CD4-positive, alpha-beta T cell treated with Interleukin-15 for 4 hours (primary cell): ENCODE measurements around the gene ATAD3C.
"Not testable (repeated sequence)": the region's sequence is repeated elsewhere in the genome, so short reads cannot be mapped to it uniquely, and the experiment has no call there.

ENCODE experiments used
- DNase-seq: peaks from one replicate; pipeline ENCODE4 v3.0.0-alpha.2; 2020; ENCODE audit warnings: low spot score

ATAD3C gene

DNA sequence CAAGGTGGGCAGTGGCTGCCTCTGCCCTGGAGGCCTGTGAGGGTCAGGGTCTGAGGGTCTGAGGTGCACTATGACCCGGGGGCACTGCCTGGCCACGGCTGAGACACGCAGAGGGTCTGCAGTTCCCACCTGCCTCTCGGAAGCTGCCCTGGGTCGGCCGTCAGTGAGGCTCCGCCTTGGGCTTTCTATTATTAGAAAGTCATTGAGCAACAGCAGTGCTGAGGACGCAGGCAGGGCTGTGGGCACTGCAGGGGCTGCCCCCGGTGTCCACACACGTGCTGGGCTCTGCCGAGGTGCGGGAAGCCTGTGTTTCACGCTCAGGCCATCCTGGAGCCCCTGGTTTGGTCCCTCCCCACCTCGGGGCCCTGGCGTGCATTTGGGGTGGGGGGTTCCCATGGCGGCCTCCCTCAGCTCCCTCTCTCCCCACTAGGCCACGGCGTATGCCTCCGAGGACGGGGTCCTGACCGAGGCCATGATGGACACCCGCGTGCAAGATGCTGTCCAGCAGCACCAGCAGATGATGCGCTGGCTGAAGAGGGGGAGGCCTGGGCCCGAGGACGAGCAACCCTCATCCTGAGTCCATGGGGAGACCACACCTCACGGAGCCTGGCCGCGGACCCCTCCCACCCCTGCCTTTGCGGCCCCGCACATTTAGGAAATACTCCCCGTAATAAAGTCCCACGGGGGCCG is 59.4 kb downstream of the ATAD3C start:
- not testable (repeated sequence) for DNase-seq

DNA sequence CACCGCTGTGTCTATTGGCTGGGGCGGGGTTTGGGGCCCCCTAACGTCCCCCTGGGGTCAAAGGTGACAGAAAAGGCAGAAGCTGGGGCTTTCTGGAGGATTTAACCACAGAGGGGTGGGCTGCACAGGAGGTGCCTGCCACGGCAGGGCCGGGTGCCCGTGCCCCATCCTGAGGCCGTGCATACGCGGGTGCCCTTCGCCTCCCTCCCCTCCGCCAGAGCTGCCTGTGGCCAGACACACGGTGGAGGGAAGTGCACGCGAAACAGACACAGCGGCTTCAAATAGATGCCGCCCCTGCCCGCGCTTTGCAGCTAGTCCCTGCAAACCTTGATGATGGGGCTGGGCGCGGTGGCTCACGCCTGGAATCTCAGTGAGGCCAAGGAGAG is 60.0 kb downstream of the ATAD3C start:
- DNase-seq = not testable (repeated sequence)

- no peak for DNase-seq
These were observed 61.5 kb downstream of the ATAD3C start for GRCh38 chr1:1510912-1511532.

GRCh38 chr1:1511533-1512285 is 62.2 kb downstream of the ATAD3C start, which contains the start of gene ATAD3A:
Gene ATAD3A, plus strand, starts transcription at chr1:1512162. Its CDS starts 107 bp downstream, at chr1:1512269.
- peak; percentile 96 for DNase-seq

- not testable (repeated sequence) for DNase-seq
These were observed 62.9 kb downstream of the ATAD3C start for GRCh38 chr1:1512425-1512824.

DNA sequence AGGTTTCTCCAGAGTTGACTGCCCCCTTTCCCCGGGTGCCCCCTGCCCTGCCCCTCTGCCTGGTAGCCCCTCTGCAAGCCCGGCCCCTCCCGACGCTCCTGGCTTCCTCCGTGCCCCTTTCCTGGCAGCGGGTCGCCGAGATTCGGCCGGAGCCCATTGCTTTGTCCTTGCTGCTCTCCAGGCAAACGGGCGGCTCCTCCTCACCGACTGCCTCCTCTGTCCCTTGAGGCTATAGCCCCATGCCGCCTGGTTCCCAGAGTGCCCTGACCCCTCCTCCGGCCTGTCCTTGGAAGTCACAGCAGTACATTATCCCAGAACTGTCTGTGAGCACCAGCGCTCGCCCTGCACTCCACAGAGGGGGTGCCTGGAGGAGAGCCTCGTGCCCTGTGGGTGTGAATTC is 64.2 kb downstream of the ATAD3C start:
- not testable (repeated sequence) for DNase-seq

GRCh38 chr1:1514376-1514775 is 64.9 kb downstream of the ATAD3C start:
- DNase-seq = not testable (repeated sequence)

DNA sequence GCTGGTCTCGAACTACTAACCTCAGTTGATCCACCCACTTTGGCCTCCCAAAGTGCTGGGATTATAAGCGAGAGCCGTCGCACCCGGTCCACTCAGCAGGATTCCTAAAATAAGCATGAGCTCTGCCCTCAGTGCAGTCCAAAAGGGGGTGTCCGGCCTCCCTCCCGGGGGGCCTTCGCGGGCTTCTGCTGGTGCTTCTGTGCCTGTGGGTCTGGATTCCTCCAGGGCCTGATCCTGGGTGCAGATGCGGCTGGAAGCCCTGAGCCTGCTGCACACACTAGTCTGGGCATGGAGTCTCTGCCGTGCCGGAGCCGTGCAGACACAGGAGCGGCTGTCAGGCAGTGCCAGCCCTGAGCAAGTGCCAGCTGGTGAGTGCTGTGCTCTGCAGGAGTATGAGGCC is 67.4 kb downstream of the ATAD3C start:
- DNase-seq = not testable (repeated sequence)

- DNase-seq = no peak
These were observed 68.6 kb downstream of the ATAD3C start for GRCh38 chr1:1517973-1518620.

GRCh38 chr1:1518621-1519007 is 69.1 kb downstream of the ATAD3C start:
- DNase-seq = not testable (repeated sequence)
